Measurements from ENCODE around the gene SCRT2.

DNA sequence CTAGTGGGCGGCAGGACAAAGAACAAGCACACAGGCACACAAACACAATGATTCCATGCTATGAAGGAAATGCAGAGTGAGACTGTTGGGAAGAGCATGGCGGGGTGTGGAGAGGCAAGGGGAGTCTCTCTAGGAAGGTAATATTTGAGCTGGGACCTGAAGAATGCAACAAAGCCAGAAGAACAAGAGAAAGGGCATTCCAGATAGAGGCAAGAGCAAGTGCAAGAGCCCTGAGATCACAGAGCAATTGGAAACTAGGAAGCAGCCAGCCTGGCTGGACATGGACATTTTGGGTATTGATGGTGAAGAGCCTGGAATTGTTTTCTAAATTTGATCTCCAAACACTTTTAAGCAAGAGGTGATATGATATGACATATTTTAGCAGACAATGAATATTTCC is 38.0 kb downstream of the SCRT2 start:
- TF ChIP-seq EZH2 (IDR thresholded peaks at IDR 0.05; ENCODE audit: insufficient read depth, poor library complexity, severe bottlenecking) (no peak), EZH2phosphoT487 (IDR thresholded peaks at IDR 0.05; ENCODE audit: insufficient read depth, low read depth) (no peak)

All from GM23248 (cell line).